Germinal center (tissue), 1 donor: Measurements from ENCODE around the gene PDE4DIP.
"Not testable (repeated sequence)": the region's sequence is repeated elsewhere in the genome, so short reads cannot be mapped to it uniquely, and the experiment has no call there.

ENCODE experiments used
- DNase-seq: peaks from one replicate; pipeline ENCODE4 v3.0.0; 2012; ENCODE audit warnings: mixed read lengths, low spot score

PDE4DIP gene

DNA sequence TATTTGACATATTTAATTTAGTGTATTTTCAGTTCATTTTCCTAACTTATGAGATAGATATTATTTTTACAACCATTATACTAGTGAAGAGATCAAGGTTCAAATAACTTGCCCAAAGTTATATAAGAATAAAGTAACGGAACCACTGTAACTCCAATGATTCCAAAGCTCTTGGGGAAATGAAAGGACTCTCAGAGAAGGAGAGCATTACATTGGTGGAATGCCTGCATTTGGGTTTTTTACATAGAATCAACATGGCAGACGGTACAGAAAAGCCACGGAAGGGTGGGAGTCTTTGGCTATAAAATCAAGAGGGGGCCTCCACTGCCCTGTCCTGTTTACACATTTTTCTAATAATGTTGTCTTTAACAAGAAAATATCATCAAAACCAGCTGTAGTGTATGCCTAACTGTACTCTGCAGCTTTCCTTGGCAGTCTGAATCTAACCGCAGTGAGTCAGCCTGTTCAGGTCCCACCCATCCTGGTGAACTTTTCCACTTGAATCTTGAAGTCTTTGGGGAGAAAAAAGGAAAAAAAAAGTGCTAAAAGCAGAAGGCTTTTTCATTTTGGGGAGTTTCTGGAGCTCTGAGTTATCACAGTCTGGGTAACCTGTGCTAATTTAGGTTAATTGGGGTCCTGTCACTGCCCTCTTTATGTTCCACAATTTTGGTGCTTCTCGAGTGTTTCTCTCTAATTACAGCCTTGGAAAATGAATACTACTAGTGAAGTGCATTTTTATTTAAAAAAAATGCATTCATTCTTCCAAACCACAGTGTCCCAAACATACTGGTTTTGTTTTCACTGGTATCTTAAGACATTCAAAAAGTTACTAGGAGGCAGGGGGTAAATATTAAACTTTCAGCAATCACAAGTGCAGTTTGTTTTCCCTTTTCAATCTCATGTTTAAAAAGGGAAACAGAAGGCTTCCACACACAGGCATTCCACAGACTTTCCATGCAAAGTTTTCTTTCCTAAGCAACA, 30.5 kb downstream of the PDE4DIP start:
- not testable (repeated sequence) for DNase-seq

DNA sequence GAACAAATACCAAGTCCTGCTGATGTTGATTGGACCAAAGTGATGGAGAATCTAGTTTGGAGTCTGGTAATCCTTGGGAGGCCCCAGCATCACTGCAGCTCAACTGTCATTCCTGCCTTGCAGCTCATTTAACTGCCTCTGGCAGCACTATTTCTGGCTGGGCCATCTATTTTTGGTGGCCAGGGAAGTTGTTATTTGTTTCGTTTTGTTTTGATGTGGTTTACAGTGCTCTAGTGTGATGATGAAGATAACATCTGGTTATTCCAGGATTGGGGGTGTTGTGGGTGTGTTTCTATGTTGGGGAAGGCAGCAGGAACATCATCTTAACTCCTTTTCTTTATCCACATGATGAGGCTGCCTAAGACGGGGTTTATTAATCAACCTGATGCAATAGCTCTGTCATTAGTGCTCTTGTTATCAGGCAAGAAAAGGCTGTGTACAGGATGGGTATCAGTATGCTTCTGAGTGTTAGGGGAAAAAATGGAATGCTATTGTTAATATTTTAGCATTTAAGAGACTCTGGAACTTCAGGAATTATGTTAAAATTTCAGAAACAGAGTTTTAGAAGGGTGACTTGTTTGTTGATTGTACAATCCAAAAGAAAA, 35.7 kb downstream of the PDE4DIP start:
- DNase-seq, result not testable (repeated sequence)

DNA sequence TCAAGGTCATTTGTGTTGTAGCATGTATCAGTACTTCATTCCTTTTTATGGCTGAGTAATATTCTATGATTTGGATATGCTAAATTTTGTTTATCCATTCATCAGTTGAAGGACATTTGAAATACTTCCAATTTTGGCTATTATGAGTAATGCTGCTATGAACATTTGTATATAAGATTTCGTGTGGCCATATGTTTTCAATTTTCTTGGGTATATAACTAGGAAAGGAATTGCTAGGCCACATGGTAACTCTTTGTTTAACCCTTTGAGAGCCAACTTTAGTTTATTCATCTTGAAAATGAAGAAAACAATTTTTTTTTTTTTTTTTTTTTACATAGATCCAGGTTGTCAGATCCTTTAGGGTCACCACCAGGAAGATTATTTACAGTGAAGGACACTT, 37.0 kb downstream of the PDE4DIP start:
- not testable (repeated sequence) for DNase-seq

DNA sequence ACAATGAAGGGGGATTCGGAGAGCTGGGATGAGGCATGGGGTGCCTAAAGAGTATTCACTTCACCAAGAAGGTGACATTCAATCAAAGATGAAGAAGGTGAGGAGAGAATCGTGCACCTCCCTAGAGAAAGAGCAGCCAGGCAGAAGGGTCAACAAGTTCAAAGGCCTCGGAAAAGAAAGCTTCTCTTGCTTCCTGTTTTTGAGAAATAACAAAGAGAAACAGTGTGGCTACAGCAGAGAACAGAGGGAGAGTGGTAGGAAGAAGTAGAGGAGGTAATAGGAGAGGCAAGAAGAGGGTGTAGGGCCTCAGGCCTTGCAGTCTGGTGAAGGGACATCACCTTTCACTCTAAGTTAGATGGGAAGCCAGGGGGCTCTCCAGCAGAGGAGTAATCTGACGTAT, 41.0 kb downstream of the PDE4DIP start:
- not testable (repeated sequence) for DNase-seq

DNA sequence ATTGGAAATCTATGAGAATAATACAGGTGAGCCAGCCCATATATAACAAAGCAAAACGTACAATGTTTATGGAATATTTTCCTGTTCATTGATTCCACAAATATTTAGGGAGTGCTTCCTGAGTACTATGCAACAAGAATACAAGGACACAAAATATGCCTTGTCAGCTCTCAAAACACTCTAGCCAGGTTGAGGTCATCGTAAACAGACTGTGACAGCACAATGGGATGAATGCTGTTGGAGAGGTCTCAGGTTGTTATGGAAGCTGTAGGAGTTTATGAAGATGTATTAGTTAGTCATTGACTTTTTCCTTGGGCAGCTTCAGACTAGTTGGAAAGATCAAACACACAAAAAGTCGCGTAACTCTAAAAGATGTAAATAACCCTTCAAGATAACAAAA, 42.1 kb downstream of the PDE4DIP start:
- not testable (repeated sequence) for DNase-seq

DNA sequence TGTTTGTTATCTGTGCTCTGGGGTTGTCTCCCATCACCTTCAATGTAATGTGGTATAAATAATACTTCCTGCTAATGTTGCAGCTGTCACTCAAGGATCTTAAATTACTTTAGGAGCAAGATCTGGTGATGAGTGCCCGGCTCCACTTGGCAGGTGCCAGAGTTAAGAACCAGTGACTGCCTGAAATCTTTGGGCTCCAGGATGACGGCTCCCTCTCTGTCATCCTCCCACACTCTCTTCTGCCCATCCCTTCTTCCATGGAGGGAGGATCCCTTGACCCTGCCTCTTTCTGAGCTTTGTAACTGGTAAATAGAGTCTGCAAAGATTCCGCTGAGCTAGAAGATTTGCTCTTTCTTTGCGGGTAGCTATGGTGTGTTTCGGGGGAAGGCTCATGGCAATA, 44.4 kb downstream of the PDE4DIP start:
- not testable (repeated sequence) for DNase-seq

DNA sequence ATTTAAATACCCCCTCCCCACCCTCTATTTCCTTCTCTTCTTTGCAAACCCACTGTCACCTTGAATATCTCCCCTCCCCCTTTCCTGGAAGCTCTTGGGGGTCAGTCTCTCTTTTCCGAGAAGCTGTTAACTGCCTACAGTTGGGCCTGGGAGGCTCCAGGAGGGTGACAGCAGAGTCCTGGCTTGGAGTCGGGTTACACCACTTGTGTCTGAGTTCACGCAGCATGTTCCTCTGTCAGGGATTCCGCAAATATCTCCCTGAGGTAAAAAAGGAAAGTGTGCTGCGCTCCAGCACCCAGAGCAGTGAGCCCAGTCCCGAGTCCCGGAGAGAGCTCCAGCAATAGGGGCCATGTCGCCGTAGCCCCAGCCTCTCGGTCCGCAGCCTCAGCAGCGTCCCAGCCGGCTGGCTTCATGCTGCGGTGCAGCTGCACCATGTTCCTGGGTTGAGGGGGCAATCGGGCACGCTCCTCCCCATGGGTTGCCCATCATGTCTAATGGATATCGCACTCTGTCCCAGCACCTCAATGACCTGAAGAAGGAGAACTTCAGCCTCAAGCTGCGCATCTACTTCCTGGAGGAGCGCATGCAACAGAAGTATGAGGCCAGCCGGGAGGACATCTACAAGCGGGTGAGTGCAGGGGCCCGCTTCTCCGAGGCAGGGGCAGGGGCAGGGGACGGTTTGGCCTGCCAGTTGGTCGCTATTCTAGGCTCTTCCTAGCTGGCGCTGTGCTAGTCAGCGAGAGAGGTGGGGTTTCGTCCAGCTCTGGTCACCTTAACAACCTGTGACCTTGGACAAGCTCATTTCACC, 45.2 kb downstream of the PDE4DIP start:
- DNase-seq, result not testable (repeated sequence)

DNA sequence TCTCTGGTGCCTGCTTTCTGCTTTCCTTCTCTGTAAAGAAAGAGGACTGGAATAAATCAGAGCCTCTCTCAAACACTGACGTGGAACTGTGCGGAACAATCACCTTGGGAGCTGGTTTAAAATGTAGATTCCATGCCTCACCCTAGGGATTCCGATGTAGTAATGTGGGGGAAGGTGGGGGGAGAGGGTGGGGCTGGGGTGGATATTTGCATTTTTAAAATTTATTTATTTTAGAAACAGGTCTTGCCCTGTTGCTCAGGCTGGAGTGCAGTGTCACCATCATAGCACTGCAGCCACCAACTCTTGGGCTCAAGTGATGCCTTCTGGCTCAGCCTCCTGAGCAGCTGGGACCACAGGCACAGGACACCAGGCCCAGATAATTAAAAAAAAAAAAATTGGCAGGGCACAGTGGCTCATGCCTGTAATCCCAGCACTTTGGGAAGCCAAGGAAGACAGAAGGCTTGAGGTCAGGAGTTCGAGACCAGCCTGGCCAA, 45.9 kb downstream of the PDE4DIP start:
- not testable (repeated sequence) for DNase-seq

DNA sequence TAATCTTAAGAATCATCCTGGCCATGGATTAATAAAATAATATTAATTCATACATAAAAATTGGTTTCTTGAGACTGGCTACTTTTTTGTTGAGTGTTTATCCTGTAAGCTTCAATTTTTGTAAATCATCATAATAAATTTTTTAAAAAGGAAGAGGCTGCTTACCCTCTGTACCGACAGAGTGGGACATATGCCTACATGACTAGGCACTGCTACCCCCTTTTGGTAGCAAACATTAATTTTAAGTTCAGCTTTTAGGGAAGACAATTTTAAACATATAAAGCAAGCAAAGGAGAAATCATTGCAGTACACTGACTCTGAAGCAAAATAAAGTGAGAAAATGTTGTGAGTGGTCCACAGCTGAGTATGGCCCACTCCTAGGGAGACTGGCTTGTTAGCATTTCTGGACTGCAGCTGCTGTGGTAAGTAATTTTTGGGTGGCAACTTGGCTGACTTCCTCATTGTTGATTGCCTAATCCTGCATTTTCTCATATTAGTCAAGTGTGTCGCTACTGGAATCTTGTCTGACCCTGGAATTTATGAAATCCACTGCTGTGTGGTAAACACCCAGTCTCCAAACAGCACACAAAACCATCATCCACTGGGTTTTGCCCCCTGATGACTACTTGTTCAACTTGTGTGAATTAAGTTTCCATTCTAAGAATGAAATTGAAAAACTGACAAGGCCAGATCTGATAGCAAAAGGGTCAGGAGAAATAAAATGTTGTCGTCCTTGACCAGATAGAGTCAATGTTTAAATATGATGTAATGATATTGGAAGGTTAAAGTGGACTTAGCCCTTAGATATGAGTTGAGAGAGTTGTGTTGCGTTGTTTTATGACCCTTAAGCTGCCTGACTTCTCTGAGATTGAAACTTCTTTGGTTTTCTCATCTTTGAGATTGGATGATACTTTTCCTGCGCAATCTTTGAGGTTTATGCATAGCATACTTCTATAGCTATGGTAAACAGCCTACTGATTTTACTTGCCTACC, 50.4 kb downstream of the PDE4DIP start:
- DNase-seq, result not testable (repeated sequence)

DNA sequence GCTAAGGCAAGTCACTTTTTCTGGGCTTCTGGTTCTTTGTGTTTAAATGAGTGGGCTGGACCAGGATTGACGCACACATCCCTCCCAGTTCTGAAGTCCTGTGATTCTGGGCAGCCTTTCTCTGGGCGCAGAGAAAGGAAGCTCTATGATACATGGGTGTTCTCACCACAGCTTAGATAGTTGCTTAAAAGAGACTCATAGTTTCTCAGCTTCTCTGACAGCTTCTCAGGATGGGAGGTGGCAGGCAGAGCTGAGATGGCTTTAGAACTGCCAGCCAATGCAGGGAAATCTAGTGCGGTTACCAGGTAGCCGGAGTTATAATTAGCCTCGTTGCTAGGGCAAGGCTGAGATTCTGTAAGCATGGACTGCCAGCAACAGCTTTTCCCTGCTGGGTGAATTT, 55.8 kb downstream of the PDE4DIP start:
- DNase-seq, result not testable (repeated sequence)

DNA sequence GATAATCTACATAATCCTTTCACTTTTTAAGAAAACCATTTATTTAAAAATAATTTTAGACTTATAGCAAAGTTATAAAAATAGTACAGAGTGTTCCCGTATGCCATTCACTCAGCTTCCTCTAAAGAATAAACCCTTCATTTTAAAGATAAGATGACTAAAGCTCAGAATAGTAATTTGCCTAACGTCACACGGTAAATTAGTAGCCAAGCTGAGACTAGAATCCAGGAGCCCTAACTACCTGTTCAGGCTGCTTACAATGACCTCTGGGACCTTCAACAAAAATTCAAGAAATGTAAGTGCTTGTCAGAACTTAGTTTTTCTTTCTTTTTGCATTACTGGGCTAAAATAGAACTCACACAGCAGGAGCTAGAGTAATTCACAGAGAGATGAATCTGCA, 56.5 kb downstream of the PDE4DIP start:
- not testable (repeated sequence) for DNase-seq

DNA sequence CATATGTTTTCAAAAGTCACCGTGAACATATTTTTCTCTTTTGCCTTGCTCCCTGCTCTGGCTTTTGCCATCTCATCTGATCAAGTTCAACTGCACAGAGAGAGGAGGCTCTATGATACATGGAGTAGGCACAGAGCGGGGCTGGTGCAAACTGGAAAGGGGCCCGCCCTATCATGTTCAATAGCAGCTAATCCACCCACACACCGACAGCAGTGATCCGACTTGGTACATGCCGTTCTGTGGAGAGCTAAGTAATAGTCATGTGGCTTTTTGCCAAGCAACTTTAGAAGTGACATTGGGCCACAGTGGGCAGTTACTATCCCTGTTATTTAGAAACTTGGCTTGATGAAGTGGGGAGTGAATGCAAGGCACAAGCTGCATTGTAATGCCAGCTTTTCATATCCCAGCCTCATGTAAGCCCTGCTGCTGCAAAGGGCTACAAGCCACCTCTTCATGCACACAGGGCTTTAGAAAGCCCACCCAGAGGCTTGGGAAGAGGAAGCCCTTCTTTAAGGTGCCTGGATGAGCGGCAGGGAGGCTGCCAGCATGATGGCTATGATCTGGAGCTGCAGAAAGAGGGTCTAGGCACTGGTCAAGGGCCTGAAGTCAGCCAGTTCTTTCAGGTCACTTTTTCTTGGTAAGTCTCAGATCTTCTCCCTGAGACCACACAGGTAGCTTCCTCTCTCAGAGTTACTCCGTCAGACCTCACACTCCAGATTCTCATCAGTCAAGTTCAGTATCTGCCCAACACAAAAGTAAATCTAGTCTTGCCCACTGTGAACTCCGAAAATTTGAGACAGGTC, 57.1 kb downstream of the PDE4DIP start:
- DNase-seq, result not testable (repeated sequence)

DNA sequence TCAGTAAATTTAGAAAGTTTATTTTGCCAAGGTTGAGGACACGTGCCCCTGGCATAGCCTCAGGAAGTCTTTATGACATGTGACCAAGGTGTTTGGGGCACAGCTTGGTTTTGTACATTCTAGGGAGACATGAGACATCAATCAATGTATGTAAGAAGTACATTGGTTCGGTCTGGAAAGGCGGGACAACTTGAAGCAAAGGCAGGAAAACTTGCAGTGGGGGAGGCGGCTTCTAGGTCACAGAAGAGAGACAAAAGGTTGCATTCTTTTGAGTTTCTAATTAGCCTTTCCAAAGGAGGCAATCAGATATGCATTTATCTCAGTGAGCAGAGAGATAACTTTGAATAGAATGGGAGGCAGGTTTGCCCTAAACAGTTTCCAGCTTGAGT, 57.7 kb downstream of the PDE4DIP start:
- DNase-seq, result not testable (repeated sequence)

DNA sequence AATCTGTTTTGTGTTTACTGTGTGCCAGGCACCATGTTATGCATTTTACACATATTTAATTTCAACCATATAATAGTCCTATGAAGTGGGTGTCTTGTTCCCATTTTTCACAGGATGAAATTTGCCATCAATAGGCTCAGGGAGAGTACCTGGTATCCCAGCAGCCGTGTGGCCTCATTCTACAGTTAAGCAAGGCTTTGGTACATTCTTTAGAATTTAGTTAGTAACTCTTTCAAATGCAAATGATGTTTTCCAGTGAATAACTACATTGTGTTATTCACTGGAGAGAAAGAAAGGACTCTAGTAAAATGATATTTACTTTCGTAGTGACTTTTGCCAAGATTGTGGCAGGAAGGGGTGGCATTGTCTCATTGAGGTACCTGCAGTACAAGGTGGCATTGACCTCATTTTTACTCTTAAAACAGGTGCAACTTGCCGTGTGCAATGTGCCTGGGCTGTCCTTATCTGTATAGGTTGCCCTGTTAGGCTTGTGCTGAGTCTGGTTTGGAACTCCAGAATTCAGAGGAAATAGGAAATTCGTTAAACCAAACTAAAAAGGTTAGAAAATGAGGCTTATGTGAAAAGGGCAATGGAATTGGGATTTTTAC, 65.1 kb downstream of the PDE4DIP start:
- DNase-seq, result not testable (repeated sequence)

DNA sequence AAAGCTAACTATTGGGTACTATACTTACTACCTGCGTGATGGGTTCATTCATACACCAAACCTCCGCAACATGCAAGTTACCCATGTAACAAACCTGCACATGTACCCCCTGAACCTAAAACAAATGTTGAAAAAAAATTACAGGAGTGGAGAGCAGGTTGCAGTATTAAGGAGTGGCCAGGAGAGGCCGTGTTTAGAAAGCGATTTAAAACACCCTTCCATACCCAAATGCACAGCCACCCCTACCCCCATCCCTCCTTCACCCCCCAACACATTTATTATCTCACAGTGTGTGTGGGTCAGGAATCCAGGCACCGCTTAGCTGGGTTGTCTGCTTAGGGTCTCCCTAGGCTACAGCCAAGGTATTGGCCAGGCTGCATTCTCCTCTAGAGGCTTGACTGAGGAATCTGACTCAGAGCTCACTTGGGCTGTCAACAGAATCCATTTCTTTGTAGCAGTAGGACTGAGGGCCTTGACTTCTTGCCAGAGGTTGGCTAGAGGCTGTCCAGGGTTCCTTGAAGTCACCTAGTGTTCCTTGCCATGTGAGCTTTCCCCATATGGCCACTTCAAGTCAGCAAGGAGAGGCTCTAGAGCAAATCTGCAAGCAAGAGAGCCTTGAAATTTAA, 67.2 kb downstream of the PDE4DIP start:
- DNase-seq, result not testable (repeated sequence)

DNA sequence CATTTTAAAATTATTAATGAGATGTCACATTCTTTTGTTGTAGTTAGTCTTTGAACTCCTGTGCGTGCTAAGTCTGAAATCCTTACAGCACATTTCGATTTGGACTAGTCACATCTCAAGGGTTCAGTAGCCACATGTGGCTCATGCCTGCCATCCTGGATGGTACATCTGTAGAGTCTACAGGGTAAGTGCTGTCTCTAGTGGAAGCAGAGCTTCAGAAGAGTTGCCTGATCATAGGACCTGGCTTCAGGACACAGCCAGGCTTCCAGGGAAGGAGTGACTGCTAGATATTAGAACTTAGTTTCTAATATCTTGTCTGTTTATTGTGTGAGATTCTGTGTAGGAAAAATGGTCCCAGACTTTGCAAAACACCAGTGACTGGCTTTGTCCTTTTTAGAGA, 72.0 kb downstream of the PDE4DIP start:
- not testable (repeated sequence) for DNase-seq

DNA sequence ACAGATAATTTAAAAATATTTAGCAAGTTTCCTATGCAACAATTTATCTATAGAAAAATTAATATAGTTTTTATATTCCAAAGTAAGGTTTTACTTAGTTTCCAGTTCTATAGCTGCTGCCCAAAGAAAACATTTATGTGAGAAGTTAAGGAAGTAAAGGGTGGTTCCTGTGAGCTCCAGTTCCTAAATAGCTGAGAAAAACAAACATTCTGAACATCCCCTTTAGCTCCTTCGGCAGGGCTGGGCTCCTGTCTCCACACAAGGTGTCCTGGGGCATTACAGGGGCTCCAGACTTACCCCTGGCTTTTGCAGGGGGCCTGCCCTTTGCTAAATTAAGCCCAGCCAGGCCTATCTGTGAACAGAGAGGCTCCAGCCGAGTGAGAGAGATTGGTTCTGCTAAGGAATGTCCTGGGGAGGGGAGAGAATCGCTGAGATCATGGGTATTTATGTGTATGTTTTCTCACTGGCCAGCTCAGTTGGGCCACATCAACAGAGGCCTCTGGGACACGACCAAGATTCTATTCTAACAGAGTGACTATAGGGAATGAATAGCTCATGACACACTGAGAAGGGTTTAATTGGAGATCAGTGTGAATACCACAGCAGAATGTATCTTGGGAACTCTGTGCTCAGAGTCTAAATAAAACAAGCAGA, 72.6 kb downstream of the PDE4DIP start:
- not testable (repeated sequence) for DNase-seq

DNA sequence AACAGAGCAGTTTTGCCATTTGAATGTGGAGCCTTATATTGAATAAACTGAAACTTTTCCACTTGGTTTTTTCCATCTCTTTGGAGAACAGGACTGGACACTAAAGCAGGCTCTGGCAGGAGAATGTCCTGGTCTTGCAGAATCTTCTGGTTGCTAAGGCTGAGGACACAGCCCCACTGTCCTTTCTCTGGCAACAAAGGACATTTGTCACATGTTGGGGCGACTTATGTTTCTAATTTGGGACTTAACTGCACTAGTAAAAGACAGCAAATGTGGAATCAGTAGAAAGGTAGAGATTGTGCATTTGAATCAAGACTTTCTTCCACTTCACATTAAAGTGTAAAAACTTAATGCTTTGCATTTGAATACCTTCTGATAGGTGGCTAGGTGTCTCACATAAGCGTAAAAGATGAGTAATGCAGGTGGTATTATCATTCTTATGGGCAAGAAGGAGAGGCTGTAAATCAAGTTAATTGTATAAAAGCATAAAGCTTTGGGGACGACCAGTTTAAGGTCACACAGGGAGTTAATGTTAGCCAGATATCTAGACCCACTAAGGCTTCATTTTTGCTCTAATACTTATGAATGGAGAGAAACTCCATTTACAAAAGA, 74.7 kb downstream of the PDE4DIP start:
- DNase-seq, result not testable (repeated sequence)
